Measurements from ENCODE around the gene IRAK2.

The IRAK2 gene

DNA sequence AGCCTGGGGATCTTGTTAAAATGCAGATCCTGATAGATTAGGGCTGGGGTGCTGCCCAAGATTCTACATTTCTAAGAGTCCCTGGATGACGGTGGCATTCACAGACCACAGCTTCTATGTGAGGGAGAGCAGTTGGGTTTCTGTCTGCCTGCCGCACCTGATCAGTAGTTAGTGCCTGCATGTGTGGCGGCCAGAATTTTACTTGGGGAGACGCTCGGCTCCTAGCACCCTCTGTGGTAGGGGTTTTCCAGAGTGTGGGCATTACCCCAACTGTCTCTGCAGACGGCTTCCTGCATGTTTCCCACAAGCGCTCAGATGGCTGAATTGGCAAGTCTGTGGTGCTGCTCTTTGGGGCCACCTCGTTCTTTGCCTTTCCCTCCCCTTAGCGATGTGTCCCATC lies 119.8 kb downstream of the IRAK2 start:
- DNase-seq (ENCODE audit: low read depth), result no peak

DNA sequence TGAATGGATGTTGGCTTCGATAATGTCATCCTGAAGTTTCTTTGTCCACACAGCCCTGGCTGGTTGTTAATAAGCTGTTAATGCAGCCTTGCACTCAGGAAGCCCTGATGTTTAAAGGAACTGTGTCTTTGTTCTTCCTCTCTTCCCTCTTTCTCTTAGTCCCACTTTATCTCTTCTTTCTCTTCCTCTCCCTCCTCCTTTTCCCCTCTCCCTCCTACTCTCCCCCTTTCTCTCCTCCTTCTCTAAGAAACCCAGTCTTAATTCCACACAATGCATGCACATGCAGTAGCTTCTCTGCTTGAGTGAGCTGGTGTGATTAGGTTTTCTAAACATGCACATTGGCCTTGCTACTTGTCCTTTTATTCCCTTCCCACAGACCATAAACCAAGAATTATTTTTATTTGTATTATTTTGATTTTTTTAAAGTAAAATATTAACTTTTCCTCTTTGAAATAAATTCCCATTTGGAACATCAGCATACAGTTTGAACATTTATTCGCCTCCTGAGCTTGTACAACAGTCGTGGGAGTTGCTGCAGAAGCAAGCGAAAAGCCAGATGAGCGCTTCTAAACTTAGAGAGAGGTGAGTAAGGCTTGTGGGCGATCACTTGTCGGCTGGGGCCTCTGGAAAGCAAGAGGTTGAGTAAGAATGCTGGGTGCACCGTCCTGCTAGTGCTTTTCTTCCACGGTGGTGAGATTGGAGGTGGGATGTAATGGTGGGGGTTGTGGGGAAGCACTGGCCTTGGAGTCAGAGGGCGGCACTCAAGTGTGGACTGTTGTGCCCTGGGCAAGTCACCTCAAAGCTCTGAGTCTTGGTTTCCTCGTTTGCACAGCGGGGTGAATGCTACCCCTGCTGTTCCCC lies 120.8 kb downstream of the IRAK2 start:
- no peak for DNase-seq (ENCODE audit: low read depth)

DNA sequence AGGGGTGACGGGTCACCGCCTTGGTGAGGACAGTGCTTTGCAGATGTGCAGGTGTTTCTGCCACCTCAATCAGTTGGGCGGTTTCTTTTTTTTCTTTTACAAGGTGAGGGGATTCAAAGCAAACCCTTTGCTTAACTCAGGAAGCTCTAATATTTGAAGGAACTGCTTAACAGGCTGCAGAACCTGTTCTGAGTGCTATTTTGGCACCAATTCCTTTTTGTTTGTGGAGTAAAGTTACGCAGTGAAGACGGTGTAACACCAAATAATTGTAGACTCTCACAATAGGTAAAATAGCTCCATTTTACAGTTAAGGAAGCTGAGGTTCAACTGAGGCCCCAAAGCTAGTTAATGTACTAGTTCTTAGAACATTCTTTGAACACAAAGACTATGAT lies 121.4 kb downstream of the IRAK2 start:
- no peak for DNase-seq (ENCODE audit: low read depth)

DNA sequence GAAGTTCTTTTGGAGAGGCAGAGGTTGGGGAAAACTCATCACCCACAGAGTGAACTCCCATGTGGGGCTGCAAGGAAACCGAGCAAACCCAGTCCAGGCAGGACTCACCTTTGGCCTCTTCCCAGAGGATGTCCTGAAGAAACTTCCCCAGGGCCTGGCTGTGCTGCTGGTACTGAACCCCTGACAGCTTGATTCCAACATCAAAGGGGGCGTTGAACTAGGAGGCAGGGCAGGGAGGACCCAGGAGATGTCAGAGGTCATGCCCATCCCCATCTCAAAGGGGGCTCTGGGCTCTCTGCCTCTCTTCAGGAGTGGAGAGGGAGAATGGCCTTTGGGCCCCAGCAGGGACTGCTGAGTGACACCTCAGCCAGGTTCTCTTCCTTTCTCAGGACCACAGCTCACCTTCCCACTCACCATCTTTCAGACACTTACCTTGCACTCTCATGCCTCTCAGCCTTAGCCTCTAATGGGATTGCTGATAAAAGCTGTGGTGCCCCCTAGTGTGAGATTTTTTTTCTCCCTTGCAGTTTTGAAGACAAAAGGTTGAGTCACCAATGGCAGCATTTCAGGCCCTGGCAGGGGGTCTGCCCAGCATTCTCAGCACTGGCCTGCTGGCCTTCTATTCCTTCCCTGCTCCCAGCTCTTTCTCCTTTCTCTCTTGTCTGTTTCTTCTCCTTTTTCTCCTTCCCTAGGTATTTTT lies 122.0 kb downstream of the IRAK2 start:
- DNase-seq (ENCODE audit: low read depth), result no peak

DNA sequence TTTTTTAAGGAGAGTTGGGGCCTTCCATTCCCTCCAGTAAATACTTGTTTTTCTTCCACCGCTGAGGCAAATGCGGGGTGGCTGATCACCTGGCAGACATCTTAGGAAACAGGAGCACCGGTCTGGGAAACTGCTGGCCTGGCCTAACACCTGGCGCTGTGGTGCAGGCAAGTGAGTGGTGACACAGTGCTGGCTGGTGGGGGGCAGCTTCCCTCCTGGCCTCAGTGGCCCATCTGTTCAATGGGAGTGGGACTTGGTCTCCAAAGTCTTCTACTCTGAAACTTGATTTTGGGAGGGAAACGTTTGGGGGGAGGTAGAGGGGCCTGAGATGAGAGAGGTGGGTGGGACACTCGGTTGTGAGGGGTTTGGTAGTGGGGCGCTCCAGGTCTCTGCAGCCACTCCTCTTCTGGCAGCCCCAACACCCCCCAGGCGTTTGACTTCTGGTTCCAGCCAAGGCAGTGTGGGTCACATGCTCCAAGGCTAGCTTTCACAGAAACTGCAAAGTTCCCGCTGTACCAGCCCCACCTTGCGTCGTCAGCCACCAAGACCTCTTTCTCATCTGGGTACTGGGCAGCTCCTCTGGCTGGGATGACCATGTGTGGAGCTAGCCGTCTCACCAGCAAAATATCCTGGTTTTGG lies 123.3 kb downstream of the IRAK2 start:
- DNase-seq (ENCODE audit: low read depth), result no peak

DNA sequence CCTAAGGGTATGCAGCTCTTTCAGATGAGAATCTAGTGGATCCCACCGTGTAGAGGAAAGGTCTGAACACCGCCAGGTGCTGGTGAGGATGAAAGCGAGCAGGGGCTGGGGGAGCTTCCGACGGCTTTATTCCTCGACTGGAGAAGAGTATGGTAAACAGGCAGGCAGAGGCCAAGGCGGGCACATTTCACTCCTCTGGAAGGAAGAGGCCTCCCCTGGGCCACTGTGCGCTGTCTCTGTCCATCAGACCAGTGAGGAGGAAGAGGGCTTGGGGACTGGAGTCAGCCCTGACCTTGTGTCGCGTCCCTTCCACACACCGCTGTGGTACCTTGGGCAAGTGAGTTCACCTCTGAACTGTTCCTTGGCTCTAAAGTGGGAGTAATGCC lies 123.8 kb downstream of the IRAK2 start:
- no peak for DNase-seq (ENCODE audit: low read depth)

DNA sequence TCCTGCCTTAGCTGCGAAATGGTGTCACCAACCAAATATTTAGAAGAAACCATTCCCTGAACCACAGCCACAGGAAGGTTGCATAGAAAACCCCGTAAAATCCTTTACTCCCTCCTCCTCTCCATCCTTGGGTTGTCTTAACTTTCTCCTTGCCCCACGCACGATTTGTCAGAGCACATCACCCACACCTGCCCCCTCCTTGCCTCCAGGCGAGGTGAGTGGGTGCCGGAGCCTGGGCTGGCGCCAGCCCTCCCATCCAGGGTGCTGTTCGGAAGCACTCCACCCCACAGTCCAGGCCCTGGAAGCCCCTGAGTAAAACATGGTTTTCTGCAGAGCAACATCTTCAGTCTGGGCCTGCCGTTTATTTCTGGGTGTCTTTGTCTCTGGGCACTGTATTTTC lies 124.4 kb downstream of the IRAK2 start:
- DNase-seq (ENCODE audit: low read depth), result no peak

DNA sequence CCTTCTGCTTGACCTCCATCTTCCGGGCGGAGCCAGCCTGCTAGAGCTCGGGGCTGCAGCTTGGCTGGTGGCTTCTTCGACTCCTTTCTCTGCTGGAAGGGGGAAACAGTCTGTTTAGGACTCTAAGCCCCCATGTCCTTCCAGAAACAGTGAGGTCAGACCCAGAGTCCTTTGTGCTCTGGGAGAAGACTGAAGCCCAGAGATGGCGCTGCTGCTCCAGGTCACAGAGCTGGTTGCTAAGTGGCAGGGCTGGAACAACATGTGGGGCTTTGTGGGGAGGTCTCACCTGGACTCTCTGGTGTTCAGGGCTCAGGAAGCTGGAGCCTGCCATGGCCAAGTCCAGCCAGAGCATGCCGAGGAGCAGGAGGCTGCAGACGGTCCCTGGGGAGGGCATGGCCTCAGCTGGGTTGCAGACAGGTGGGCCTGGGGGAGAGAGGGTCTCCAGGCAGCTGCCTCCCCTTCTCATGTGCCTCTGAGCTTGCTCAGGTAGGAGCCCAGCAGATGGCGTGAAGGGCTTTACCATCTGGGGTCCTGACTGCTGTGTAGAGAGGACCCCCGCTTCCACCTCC lies 125.2 kb downstream of the IRAK2 start:
- DNase-seq (ENCODE audit: low read depth), result no peak

DNA sequence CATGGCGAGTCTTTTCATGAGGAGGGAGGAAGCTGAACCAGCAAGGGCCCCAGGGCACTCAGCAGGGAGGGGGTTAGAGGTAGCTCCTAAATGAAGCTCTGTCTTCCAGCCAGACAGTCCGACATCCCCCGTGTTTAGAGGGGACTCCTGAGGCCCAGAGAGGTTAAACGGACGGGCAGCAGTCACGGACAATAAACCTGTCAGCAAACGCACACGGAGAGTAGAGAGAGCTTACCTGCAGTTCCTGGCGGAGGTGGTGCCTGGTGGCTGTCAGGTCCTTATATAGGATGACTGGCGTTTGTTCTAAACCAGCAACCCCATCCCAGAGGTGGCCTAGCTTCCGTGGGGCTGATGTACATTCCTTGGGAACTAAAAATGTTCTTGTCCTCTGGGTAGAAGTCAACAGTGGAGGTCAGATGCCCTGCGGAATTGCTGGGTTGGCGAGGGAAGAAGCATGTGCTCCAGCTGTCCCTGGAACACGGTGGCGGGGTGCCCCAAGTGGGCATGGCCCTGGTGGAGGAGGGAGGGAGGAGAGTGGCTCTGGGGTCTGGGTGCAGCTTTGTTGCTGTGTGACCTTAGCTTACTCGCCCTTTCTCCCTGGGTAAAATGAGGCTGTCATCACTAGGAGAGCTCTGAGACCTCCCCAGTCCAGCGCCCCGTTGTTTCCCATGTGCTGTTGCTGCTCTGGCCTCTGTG lies 125.9 kb downstream of the IRAK2 start:
- no peak for DNase-seq (ENCODE audit: low read depth)

DNA sequence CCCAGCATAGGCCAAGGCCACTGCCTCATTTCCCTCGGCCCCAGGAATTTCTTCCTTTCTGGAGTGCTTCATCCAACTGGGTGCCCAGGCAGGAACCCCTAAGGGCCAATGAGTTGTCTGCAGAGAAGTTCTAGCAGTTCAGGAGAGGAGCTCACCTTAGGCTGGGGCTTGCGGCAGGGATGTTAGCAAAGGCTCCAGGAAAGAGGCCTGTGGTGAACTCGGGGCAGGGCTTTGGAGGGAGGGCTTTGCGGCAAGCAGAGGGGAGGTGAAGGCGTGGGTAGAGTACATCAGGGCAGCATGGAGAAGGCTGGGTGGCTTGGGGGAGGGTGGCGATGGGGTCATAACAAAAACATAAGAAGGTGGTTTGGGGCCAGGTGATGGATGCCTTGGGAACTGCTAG lies 126.9 kb downstream of the IRAK2 start:
- DNase-seq (ENCODE audit: low read depth), result no peak

DNA sequence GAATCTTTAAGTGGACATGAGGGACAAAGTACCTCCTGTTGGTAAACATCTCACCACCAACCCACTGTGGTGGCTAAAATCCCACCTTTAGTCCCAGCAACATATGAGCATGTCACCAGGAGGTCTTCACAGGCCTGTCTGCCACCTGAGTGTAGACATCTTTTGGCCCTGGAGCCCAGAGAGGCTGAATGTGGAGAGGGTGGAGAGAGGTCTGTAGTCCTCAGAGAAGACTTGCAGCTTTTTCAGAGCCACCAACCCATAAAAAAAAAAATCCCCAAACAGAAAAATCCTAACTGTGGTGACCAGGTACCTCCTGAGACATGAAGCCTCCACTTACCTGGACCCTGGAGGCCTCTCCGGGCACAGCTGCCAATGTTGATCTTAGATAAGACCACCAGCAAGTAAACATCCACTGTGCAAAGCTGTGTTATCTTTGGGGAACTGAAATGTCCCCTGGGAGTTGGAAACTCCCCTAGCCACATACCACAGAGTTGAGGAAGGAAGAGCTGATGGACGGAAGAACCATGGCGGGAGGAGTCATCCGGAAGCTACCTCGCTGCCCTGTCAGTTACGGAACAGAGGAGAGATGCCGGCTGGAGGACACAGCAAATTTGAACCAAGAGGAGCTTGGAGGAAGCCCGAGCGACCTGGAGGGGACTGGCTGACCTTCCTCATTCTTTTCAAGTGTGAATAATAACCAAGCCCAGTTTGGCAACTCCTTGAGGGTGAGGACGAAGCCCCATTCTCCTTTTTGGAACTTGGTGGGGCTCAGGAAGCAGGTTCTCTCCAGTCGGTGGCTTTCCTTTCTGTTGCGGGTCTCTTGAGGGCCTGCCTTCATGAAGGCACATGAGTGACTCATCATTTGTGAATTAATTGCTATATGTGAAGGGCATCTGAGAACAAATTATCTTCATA lies 128.0 kb downstream of the IRAK2 start, which contains the start of gene GHRL:
Gene GHRL (minus strand): TSS at position 443 of the 915 bp plus-strand sequence. CDS start 2,767 bp downstream, outside the sequence.
- DNase-seq (ENCODE audit: low read depth), result no peak
